GM18907 (cell line): ENCODE data around the gene ZNF560.

Experiments
- ATAC-seq: cut with Tn5 transposase; IDR thresholded peaks from one replicate; pipeline ENCODE4 v1.9.1; 2021; ENCODE audit warnings: mild to moderate bottlenecking, moderate library complexity; ENCODE audit not compliant: unreplicated experiment

Gene ZNF560

DNA sequence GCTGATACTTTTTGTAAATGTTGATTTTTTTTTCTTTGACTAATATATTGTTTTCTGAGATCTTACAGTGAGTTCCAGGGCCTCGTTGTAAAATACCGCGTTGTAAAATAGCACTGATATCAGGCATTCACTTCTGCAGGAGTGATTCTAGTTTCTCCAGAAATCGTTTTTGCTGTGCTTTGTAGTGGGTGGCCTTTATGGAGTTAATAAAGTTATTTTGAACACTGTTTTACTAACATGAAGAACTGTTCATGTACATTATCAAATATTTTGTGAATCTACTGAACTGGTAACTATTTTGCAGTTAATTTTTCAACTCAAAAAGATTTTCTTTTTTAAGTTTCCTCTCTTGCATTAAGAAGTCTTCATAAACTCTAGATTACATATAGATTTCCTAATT, 62.1 kb downstream of the ZNF560 start:
- no peak for ATAC-seq

- peak; percentile 91 for ATAC-seq
Observed at GRCh38 chr19:9435279-9436268, 62.8 kb downstream of the ZNF560 start, which contains the start of gene ZNF266. Gene ZNF266 (minus strand): TSS chr19:9435573. CDS start chr19:9420089, 15,484 bp downstream.

- no peak for ATAC-seq
Observed at GRCh38 chr19:9431475-9431874, 66.9 kb downstream of the ZNF560 start.

GRCh38 chr19:9430444-9430843, 68.0 kb downstream of the ZNF560 start:
- ATAC-seq, result no peak

- ATAC-seq, result no peak
Observed at GRCh38 chr19:9427941-9428340, 70.5 kb downstream of the ZNF560 start.
